GM21576 (cell line): ENCODE measurements around the gene ADCK2.
"Not testable (repeated sequence)": the region's sequence is repeated elsewhere in the genome, so short reads cannot be mapped to it uniquely, and the experiment has no call there.

Experiments used
- ATAC-seq: cut with Tn5 transposase; IDR thresholded peaks from one replicate; pipeline ENCODE4 v1.9.1; 2021; ENCODE audit warnings: mild to moderate bottlenecking, moderate library complexity; ENCODE audit not compliant: unreplicated experiment

The ADCK2 gene

GRCh38 chr7:140672382-140673062, at the start of gene ADCK2:
ADCK2 (plus strand) TSS chr7:140672945; CDS start chr7:140673331, 386 bp downstream.
- ATAC-seq = peak; percentile 49

- no peak for ATAC-seq
Observed at GRCh38 chr7:140623980-140624379, 48.8 kb upstream of the ADCK2 start.

- ATAC-seq = no peak
Observed at GRCh38 chr7:140624392-140625191, 48.2 kb upstream of the ADCK2 start.

GRCh38 chr7:140625192-140625558, 47.6 kb upstream of the ADCK2 start:
- not testable (repeated sequence) for ATAC-seq

GRCh38 chr7:140625908-140626868, 46.6 kb upstream of the ADCK2 start:
- ATAC-seq = no peak

- ATAC-seq = no peak
Observed at GRCh38 chr7:140631021-140631420, 41.7 kb upstream of the ADCK2 start.

GRCh38 chr7:140631602-140632001, 41.1 kb upstream of the ADCK2 start:
- ATAC-seq = no peak

GRCh38 chr7:140635345-140635744, 37.4 kb upstream of the ADCK2 start:
- no peak for ATAC-seq

- no peak for ATAC-seq
Observed at GRCh38 chr7:140635816-140636215, 36.9 kb upstream of the ADCK2 start.

- no peak for ATAC-seq
Observed at GRCh38 chr7:140637400-140637799, 35.3 kb upstream of the ADCK2 start.

- ATAC-seq = no peak
Observed at GRCh38 chr7:140638173-140638791, 34.5 kb upstream of the ADCK2 start.

- no peak for ATAC-seq
Observed at GRCh38 chr7:140639366-140640053, 33.2 kb upstream of the ADCK2 start.

- no peak for ATAC-seq
Observed at GRCh38 chr7:140640060-140640637, 32.6 kb upstream of the ADCK2 start.

- no peak for ATAC-seq
Observed at GRCh38 chr7:140640727-140641523, 31.8 kb upstream of the ADCK2 start, which contains the start of gene DENND2A. DENND2A (minus strand) TSS chr7:140640813; CDS start chr7:140602397, 38,416 bp downstream.

- ATAC-seq = no peak
Observed at GRCh38 chr7:140641524-140642195, 31.1 kb upstream of the ADCK2 start.

GRCh38 chr7:140643416-140643815, 29.3 kb upstream of the ADCK2 start:
- ATAC-seq = no peak

- ATAC-seq = not testable (repeated sequence)
Observed at GRCh38 chr7:140644761-140645160, 28.0 kb upstream of the ADCK2 start.

GRCh38 chr7:140645166-140645900, 27.4 kb upstream of the ADCK2 start:
- ATAC-seq = no peak
